ENCODE results near the gene C1orf74. TPM values are rescaled to one million over a fixed set of nuclear protein-coding genes. Genes with fewer than 3 reads are reported as not detected.

Gene C1orf74
- total RNA-seq, 1 experiment from 2014 or later = 4.6 TPM

GRCh38 chr1:209770636-209771415 is 13.5 kb downstream of the C1orf74 start (continued):
- TF ChIP-seq AFF4 (CRISPR knock-in tag; IDR thresholded peaks at IDR 0.05; ENCODE audit: borderline replicate concordance) (no peak), ZNF219 (CRISPR knock-in tag; IDR thresholded peaks at IDR 0.05; ENCODE audit: borderline replicate concordance) (no peak), ZNF121 (CRISPR knock-in tag; IDR thresholded peaks at IDR 0.05) (no peak), NR1H2 (CRISPR knock-in tag; IDR thresholded peaks at IDR 0.05) (no peak)

GRCh38 chr1:209769971-209770370 is 14.4 kb downstream of the C1orf74 start:
- Mint-ChIP-seq H3K36me3 (no peaks in the 10 kb centered on the region), H3K27ac (no peak overlapping the region), H3K9me3 (no peaks in the 10 kb centered on the region), H3K4me3 (no peak overlapping the region), H3K4me1 (peaks cover 10% of the 10 kb centered on the region), H3K27me3 (ENCODE audit: low read depth) (peaks cover 4% of the 10 kb centered on the region)
- DNase-seq (ENCODE audit: low spot score) (no peak), ATAC-seq (no peak)
- ChIA-PET CTCF (interaction anchor here (0.5 to 0.8 kb wide), 2 partner anchors 58 to 179 kb away, joined by 3 read pairs; no protein-coding TSS in a partner anchor), POLR2A (no interaction called here)
- TF ChIP-seq ARID4B (CRISPR knock-in tag; IDR thresholded peaks at IDR 0.05; ENCODE audit: borderline replicate concordance) (no peak), USF2 (CRISPR knock-in tag; IDR thresholded peaks at IDR 0.05) (no peak), E2F4 (CRISPR knock-in tag; IDR thresholded peaks at IDR 0.05; ENCODE audit: borderline replicate concordance, low read depth) (no peak), AR (CRISPR knock-in tag; IDR thresholded peaks at IDR 0.05) (no peak), ZNF425 (CRISPR knock-in tag; conservative IDR thresholded peaks at IDR 0.05) (no peak), PRDM15 (CRISPR knock-in tag; IDR thresholded peaks at IDR 0.05) (no peak), ESRRA (CRISPR knock-in tag; IDR thresholded peaks at IDR 0.05; ENCODE audit: borderline replicate concordance) (no peak)

Data from WTC11 (cell line).